H1 (cell line): ENCODE data around the gene YARS1.
A peak's percentile ranks its signal among the peaks of the same experiment; 100 is the strongest.

Experiments used
- CEBPB ChIP-seq: IDR thresholded peaks from 2 replicates; pipeline ENCODE4 v1.6.1; 2012; ENCODE audit warnings: low read depth, low read length
- EZH2 ChIP-seq: fragments of 200-600 bp; sonication (generic); IDR thresholded peaks from 2 replicates; pipeline ENCODE4 v1.7.1; 2012; ENCODE audit warnings: low read depth, mild to moderate bottlenecking, moderate library complexity, low read length, inconsistent platforms; ENCODE audit not compliant: severe bottlenecking
- FOSL1 ChIP-seq: IDR thresholded peaks from 2 replicates; pipeline ENCODE4 v1.6.1; 2011; ENCODE audit warnings: mild to moderate bottlenecking, low read depth, low read length, moderate library complexity; ENCODE audit not compliant: insufficient read depth
- JUN ChIP-seq: IDR thresholded peaks from 2 replicates; pipeline ENCODE4 v1.6.1; 2011; ENCODE audit warnings: low read depth, mild to moderate bottlenecking, improper control_type of control experiment, low read length
- MAFK ChIP-seq: IDR thresholded peaks from 2 replicates; pipeline ENCODE4 v1.6.1; 2012; ENCODE audit warnings: low read depth, mild to moderate bottlenecking, improper control_type of control experiment, low read length
- PHF8 ChIP-seq: fragments of 200-600 bp; sonication (generic); conservative IDR thresholded peaks from 2 replicates; pipeline ENCODE4 v1.7.1; 2012; ENCODE audit warnings: low read depth, mild to moderate bottlenecking, inconsistent platforms, low read length, moderate library complexity
- POLR2A ChIP-seq, 2 experiments: IDR thresholded peaks; 1 replicate in 1 of 2; 2 replicates in 1 of 2; pipeline ENCODE4 v1.6.1; 2011; ENCODE audit warnings: low read depth in 2 of 2, low read length in 2 of 2, mild to moderate bottlenecking in 2 of 2; ENCODE audit errors: control extremely low read depth in 1 of 2
- POLR2AphosphoS5 ChIP-seq: IDR thresholded peaks from 2 replicates; pipeline ENCODE4 v1.6.1; 2011; ENCODE audit warnings: low read depth, low read length
- RAD21 ChIP-seq, 2 experiments: IDR thresholded peaks in 1 of 2; conservative IDR thresholded peaks in 1 of 2; 2 replicates each; pipeline ENCODE4 v1.6.1; 2011; ENCODE audit warnings: low read depth in 2 of 2, low read length in 2 of 2, improper control_type of control experiment in 1 of 2, inconsistent platforms in 1 of 2, mild to moderate bottlenecking in 1 of 2, moderate library complexity in 1 of 2
- SIN3A ChIP-seq, 2 experiments: IDR thresholded peaks in 1 of 2; conservative IDR thresholded peaks in 1 of 2; 2 replicates each; pipeline ENCODE4 v1.6.1; 2011 to 2012; ENCODE audit warnings: low read length in 2 of 2, improper control_type of control experiment in 1 of 2, low read depth in 1 of 2, mild to moderate bottlenecking in 1 of 2
- SP1 ChIP-seq: IDR thresholded peaks from 2 replicates; pipeline ENCODE4 v1.6.1; 2011; ENCODE audit warnings: low read depth, low read length
- TAF1 ChIP-seq: IDR thresholded peaks from 2 replicates; pipeline ENCODE4 v1.6.1; 2011; ENCODE audit warnings: mild to moderate bottlenecking, low read depth, low read length
- TF ChIP-seq, protein P1 (sequence below), 3 experiments: IDR thresholded peaks; 1 replicate in 2 of 3; 2 replicates in 1 of 3; pipeline versions ENCODE4 v1.5.1 to v1.6.1; 2011; ENCODE audit warnings: low read length in 3 of 3, mild to moderate bottlenecking in 3 of 3, inconsistent platforms in 2 of 3, low read depth in 1 of 3, moderate library complexity in 1 of 3; ENCODE audit not compliant: insufficient read depth in 1 of 3; ENCODE audit errors: control extremely low read depth in 1 of 3
- TF ChIP-seq, protein P2 (sequence below): IDR thresholded peaks from 2 replicates; pipeline ENCODE4 v1.6.1; 2012; ENCODE audit warnings: inconsistent platforms

DNA sequence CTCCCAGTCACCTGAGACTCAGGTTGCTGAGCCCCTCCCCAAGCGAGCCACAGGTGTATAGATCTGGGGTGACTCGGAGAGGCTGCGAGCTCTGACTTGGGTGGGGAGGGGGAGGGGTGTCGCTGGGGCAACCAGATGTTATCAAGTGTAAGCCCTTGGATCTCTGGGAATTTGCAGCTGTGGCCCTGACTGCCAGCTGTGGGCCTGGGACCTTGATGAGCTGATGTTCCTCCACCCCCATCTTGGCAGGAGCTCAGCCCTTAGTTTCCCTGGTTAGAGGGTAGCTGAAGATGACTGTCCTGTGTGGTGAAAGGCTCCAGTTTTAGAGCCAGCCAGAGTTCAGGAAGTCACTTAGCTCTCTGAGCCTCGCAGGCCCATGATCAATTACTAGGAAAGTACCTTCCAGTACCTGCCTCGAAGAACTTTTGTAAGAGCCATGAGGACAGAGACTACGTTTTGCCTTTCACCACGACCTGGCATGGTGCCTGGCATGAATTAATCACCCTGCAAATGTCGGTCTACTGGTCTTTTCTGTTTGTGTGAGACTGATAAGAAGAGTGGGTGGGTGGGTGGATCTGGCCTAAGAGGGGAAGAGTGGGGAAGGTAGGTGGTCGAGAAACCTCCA, 55.8 kb downstream of the YARS1 start:
- TF ChIP-seq, protein P1, sequence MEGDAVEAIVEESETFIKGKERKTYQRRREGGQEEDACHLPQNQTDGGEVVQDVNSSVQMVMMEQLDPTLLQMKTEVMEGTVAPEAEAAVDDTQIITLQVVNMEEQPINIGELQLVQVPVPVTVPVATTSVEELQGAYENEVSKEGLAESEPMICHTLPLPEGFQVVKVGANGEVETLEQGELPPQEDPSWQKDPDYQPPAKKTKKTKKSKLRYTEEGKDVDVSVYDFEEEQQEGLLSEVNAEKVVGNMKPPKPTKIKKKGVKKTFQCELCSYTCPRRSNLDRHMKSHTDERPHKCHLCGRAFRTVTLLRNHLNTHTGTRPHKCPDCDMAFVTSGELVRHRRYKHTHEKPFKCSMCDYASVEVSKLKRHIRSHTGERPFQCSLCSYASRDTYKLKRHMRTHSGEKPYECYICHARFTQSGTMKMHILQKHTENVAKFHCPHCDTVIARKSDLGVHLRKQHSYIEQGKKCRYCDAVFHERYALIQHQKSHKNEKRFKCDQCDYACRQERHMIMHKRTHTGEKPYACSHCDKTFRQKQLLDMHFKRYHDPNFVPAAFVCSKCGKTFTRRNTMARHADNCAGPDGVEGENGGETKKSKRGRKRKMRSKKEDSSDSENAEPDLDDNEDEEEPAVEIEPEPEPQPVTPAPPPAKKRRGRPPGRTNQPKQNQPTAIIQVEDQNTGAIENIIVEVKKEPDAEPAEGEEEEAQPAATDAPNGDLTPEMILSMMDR (IDR thresholded peaks at IDR 0.05; ENCODE audit: control extremely low read depth in 1 of 3, insufficient read depth in 1 of 3, low read depth in 1 of 3, low read length in 3 of 3) = 0 out of 4 replicates have a peak, but pooled peaks of 1 of the 3 experiments have one; percentile 1
- TF ChIP-seq POLR2A (IDR thresholded peaks at IDR 0.05; ENCODE audit: control extremely low read depth in 1 of 2, low read depth in 2 of 2, low read length in 2 of 2) = no peak
- TF ChIP-seq SP1 = peak; percentile 47; the same call in 1 of the 2 replicates
- no peak for TF ChIP-seq EZH2
- TF ChIP-seq MAFK = no peak
- TF ChIP-seq JUN = no peak
- no peak for TF ChIP-seq PHF8
- no peak for TF ChIP-seq CEBPB
- TF ChIP-seq POLR2AphosphoS5 = no peak
- TF ChIP-seq SIN3A (conservative IDR thresholded peaks at IDR 0.05 in 1 of 2, IDR thresholded peaks at IDR 0.05 in 1 of 2; ENCODE audit: low read depth in 1 of 2, low read length in 2 of 2) = 0 out of 4 replicates have a peak, but pooled peaks have one; percentile 31 to 32
- TF ChIP-seq, protein P2, sequence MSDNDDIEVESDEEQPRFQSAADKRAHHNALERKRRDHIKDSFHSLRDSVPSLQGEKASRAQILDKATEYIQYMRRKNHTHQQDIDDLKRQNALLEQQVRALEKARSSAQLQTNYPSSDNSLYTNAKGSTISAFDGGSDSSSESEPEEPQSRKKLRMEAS = no peak
- peak in 1 of 2 experiments; percentile 15; a peak in 2 of 4 replicates for TF ChIP-seq RAD21 (IDR thresholded peaks at IDR 0.05 in 1 of 2, conservative IDR thresholded peaks at IDR 0.05 in 1 of 2; ENCODE audit: low read depth in 2 of 2, low read length in 2 of 2)
- no peak for TF ChIP-seq TAF1
- no peak for TF ChIP-seq FOSL1
